D341Med (cell line): ENCODE measurements around the gene POLA2.
A peak's percentile ranks its signal among the peaks of the same experiment; 100 is the strongest.
"Not testable (repeated sequence)": the region's sequence is repeated elsewhere in the genome, so short reads cannot be mapped to it uniquely, and the experiment has no call there.

Experiments
- DNase-seq: peaks from one replicate; pipeline ENCODE4 v3.0.0; 2012; ENCODE audit warnings: low spot score

Gene POLA2

GRCh38 chr11:65242389-65242788 is 19.4 kb upstream of the POLA2 start:
- DNase-seq = no peak

GRCh38 chr11:65243797-65244196 is 18.0 kb upstream of the POLA2 start:
- DNase-seq = no peak

GRCh38 chr11:65245046-65245445 is 16.7 kb upstream of the POLA2 start:
- DNase-seq = not testable (repeated sequence)

DNA sequence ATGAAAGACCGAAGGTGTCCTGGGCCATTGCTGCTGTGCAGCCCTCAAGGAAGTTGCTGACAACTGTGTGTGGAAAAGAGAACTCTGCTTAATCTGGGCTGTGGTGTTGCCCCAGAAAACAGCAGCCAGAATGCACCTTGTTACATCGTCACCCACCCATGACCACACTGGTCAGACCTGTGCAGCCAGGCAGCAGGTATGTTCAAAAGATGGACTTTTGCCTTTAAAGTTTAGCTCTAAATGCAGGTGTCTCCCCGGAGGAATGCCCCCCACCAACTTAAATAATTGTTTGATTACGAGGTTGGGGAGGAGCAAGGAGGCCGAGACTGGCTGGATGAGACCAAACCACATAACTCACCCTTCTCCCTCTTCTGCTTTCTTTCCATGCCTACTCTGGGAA is 15.3 kb upstream of the POLA2 start:
- DNase-seq = no peak

- not testable (repeated sequence) for DNase-seq
These were observed 13.5 kb upstream of the POLA2 start for GRCh38 chr11:65248184-65248710.

GRCh38 chr11:65251476-65251875 is 10.3 kb upstream of the POLA2 start:
- no peak for DNase-seq

- DNase-seq = no peak
These were observed 7.0 kb upstream of the POLA2 start for GRCh38 chr11:65254724-65255123.

- no peak for DNase-seq
These were observed 2.8 kb upstream of the POLA2 start for GRCh38 chr11:65258988-65259387.

GRCh38 chr11:65260302-65260701 is 1.5 kb upstream of the POLA2 start:
- no peak for DNase-seq

DNA sequence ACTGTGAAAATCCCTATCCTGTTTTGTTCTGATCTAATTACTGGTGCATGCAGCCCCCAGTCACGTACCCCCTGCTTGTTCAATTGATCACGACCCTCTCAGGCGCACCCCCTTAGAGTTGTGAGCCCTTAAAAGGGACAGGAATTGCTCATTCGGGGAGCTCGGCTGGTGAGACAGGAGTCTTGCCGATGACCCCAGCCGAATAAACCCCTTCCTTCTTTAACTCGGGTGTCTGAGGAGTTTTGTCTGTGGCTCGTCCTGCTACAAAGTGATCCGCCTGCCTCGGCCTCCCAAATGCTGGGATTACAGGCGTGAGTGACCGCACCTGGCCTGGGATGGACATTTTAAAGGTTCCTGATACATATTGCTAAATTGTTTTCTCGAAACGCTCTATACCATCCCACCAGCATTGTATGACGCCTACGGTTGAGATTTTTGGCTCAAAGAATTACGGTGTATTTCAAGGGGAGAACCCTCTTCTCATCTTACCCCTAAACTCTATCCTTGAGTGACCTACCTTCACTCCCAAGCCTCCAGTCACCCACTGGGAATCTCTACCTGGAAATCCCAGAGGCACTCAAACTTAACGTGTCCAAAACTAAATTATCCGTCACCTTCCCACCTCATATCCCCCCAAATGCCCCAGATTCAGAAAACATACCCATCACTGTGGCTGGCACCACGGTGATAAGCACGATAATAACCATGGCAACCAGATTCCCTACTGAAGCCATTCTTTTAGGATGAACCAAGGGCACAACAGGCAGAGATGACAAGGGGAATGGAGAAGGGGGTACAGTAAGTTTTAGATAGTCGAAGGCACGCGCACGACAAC is 789 bp upstream of the POLA2 start:
- no peak for DNase-seq

DNA sequence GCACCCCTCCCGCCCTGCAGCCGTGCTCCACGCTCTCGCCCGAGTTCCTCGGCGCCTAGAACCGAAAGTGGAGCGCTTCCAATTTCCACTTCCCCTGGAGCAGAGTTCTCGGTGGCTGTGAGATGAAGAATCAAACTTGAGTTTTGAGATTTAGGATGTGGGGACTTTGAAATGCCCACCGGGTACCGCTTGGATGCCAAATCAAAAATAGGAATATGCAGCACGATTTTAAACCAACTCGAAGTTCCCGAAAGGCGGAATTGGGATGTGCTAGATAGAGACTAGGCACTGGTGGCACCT is 569 bp downstream of the POLA2 start:
- DNase-seq = no peak

DNA sequence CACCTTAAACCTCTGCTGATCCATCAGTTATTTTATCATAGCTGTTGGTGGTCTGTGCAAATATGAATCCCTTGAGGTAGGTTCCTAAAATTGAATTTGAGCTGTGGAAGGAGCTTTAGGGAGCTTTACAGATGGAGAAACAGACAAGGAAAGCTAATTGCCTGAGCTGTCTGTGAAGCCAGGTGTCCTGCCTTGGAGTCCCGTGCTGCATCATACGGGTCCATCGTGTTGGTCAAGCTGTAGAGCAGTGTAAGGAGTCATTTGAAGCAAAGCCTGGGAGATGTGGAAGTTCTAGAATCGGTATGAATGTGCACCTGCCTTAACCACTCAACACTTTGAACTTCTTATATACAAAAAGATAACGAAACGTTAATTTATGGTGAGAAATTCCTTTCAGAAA is 1.0 kb downstream of the POLA2 start:
- no peak for DNase-seq

DNA sequence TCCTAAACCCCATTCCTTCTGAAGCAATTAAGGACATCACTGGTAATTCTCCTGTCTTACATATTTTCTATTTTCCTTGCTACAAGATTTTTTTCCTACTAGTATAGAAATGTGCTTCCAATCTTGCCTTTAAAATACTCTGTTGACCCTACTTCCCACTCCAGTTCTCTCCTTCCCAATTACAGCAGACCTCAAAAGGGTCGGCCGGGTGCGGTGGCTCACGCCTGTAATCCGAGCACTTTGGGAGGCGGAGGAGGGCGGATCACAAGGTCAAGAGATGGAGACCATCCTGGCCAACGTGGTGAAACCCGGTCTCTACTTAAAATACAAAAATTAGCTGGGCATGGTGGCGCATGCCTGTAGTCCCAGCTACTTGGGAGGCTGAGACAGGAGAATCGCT is 3.0 kb downstream of the POLA2 start:
- not testable (repeated sequence) for DNase-seq

GRCh38 chr11:65266210-65266609 is 4.4 kb downstream of the POLA2 start:
- no peak for DNase-seq

- peak; percentile 79 for DNase-seq
These were observed 13.2 kb downstream of the POLA2 start for GRCh38 chr11:65274735-65275682.

- no peak for DNase-seq
These were observed 14.1 kb downstream of the POLA2 start for GRCh38 chr11:65275906-65276305.

- DNase-seq = peak; percentile 48
These were observed 16.0 kb downstream of the POLA2 start for GRCh38 chr11:65277631-65278277.

- DNase-seq = no peak
These were observed 16.6 kb downstream of the POLA2 start for GRCh38 chr11:65278356-65278755.

- DNase-seq = no peak
These were observed 17.5 kb downstream of the POLA2 start for GRCh38 chr11:65279279-65279678.

GRCh38 chr11:65279741-65280440 is 18.1 kb downstream of the POLA2 start:
- DNase-seq = no peak

DNA sequence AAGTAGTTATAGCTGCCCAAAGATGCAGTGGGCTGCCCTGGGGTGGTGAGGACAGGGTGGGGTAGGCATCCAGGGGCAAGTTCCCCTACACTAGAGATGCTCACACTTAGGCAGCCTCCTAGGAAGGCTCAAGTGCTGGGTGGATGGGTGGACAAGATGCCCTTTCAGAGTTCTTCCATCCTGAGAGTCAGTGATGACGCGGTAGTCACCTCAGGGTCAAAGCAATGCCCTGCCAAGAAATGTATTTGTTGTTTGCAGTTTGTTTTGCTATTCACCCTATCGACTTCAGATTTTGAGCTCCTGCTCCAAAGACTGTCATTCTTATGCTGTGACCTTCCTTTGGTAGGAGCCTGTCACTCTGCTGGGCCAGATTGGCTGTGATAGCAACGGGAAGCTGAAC is 18.9 kb downstream of the POLA2 start:
- DNase-seq = no peak

DNA sequence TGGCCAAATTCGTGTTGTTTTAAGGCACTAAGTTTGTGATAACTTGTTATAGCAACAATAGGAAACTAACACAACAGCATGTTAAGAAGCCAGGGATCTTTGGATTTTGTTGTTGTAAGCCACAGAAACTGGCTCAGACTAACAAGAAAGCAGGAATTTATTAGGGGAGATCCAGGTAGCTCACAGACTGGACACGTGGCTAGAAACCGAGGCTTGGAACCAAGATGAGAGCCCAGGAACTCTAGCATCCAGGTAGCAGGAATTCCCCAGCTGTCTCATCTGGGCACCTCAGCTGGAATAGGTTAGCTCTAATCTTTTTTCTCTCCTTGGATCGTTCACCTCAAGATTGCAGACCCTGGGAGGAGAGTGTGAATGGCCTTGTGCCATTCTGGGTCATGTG is 24.9 kb downstream of the POLA2 start:
- no peak for DNase-seq
